SK-N-SH (cell line): ENCODE measurements around the gene MYMX. TPM values are rescaled to one million over a fixed set of nuclear protein-coding genes. Genes with fewer than 3 reads are reported as not detected.

Experiments used
- CTCF ChIA-PET: fragments of 300-600, 350-600 bp; formaldehyde crosslinking; extraction: SDS; loops from one replicate; lab custom pipeline; 2021; lab: Yijun Ruan, JAX
- POLR2A ChIA-PET: fragments of 350-600 bp; sonication (Branson Sonifier 250); formaldehyde crosslinking; extraction: SDS; loops from one replicate; lab custom pipeline; 2020; ENCODE audit warnings: antibody characterized with exemption, inconsistent platforms; lab: Yijun Ruan, JAX
- DNase-seq: peaks from one replicate; pipeline ENCODE4 v3.0.0; 2012
- H2AFZ ChIP-seq: fragments of 200-600 bp; sonication (generic); 2 replicates; pipeline ENCODE4 v1.8.1; 2016; ENCODE audit warnings: antibody characterized with exemption, mild to moderate bottlenecking, low read depth
- H3F3A ChIP-seq: fragments of 200-600 bp; sonication (generic); replicated peaks from 2 replicates; pipeline ENCODE3; 2016; ENCODE audit warnings: antibody characterized with exemption, mild to moderate bottlenecking; ENCODE audit not compliant: insufficient read depth
- H3K27ac ChIP-seq, 2 experiments: fragments of 200-500 bp in 1 of 2; fragments of 200-600 bp in 1 of 2; sonication (Bioruptor generic) in 1 of 2; sonication (generic), shearing (Covaris generic) in 1 of 2; 2 replicates each; pipeline versions ENCODE4 v1.5.1 to v1.6.1; 2014 to 2016; ENCODE audit warnings: low read depth in 2 of 2, inconsistent platforms in 1 of 2, low read length in 1 of 2, mild to moderate bottlenecking in 1 of 2, mixed read lengths in 1 of 2
- H3K27me3 ChIP-seq: fragments of 200-600 bp; sonication (generic), shearing (Covaris generic); 2 replicates; pipeline ENCODE4 v1.6.1; 2016; ENCODE audit warnings: mixed run types; ENCODE audit not compliant: insufficient read depth
- H3K36me3 ChIP-seq, 2 experiments: fragments of 200-500 bp in 1 of 2; fragments of 200-600 bp in 1 of 2; sonication (Bioruptor generic) in 1 of 2; sonication (generic) in 1 of 2; replicated peaks in 1 of 2; 2 replicates each; pipeline versions ENCODE3 to v1.5.1; 2014 to 2016; ENCODE audit warnings: low read length in 1 of 2, mild to moderate bottlenecking in 1 of 2; ENCODE audit not compliant: insufficient read depth in 2 of 2, control insufficient read depth in 1 of 2
- H3K4me1 ChIP-seq, 2 experiments: fragments of 200-500 bp in 1 of 2; fragments of 200-600 bp in 1 of 2; sonication (Bioruptor generic) in 1 of 2; sonication (generic), shearing (Covaris generic) in 1 of 2; 2 replicates each; pipeline versions ENCODE4 v1.5.1 to v1.6.1; 2014 to 2016; ENCODE audit warnings: low read depth in 1 of 2, low read length in 1 of 2, mixed run types in 1 of 2; ENCODE audit not compliant: insufficient read depth in 2 of 2, control insufficient read depth in 1 of 2
- H3K4me2 ChIP-seq: fragments of 200-600 bp; sonication (generic), shearing (Covaris generic); 2 replicates; pipeline ENCODE4 v1.6.1; 2017; ENCODE audit warnings: mixed run types
- H3K4me3 ChIP-seq, 2 experiments: fragments of 200-500 bp in 1 of 2; fragments of 200-600 bp in 1 of 2; sonication (Bioruptor generic) in 1 of 2; sonication (generic), shearing (Covaris generic) in 1 of 2; 2 replicates each; pipeline versions ENCODE4 v1.5.1 to v1.8.1; 2014 to 2016; ENCODE audit warnings: low read depth in 2 of 2, inconsistent platforms in 1 of 2, low read length in 1 of 2, mild to moderate bottlenecking in 1 of 2, mixed read lengths in 1 of 2, moderate library complexity in 1 of 2
- H3K79me2 ChIP-seq: fragments of 200-600 bp; sonication (generic); 2 replicates; pipeline ENCODE4 v1.8.1; 2017; ENCODE audit warnings: mild to moderate bottlenecking; ENCODE audit not compliant: insufficient read depth
- H3K9ac ChIP-seq: fragments of 200-600 bp; sonication (generic); 2 replicates; pipeline ENCODE4 v1.6.1; 2017; ENCODE audit warnings: mixed run types
- H3K9me2 ChIP-seq: fragments of 200-600 bp; sonication (generic); 2 replicates; pipeline ENCODE4 v1.6.1; 2017; ENCODE audit warnings: mixed run types
- H3K9me3 ChIP-seq: fragments of 200-600 bp; sonication (generic); 2 replicates; pipeline ENCODE4 v1.6.1; 2017; ENCODE audit warnings: mixed run types, mild to moderate bottlenecking, moderate library complexity
- H4K20me1 ChIP-seq: fragments of 200-600 bp; sonication (generic); 2 replicates; pipeline ENCODE4 v1.6.1; 2017; ENCODE audit warnings: mild to moderate bottlenecking, mixed run types; ENCODE audit not compliant: insufficient read depth
- EP300 ChIP-seq, 2 experiments: IDR thresholded peaks; 2 replicates each; pipeline versions ENCODE4 v1.4.0 to v1.6.1; 2012; ENCODE audit warnings: borderline replicate concordance in 1 of 2, low read depth in 1 of 2, low read length in 1 of 2
- FOSL2 ChIP-seq: IDR thresholded peaks from 2 replicates; pipeline ENCODE4 v1.4.0; 2012; ENCODE audit warnings: low read depth, mild to moderate bottlenecking, moderate library complexity, borderline replicate concordance
- FOXJ3 ChIP-seq: sonication (generic); formaldehyde crosslinking; IDR thresholded peaks from 2 replicates; pipeline ENCODE4 v1.5.1; 2020; ENCODE audit warnings: mild to moderate bottlenecking, missing genetic modification reagents
- IRF3 ChIP-seq: fragments of 150-350 bp; IDR thresholded peaks from 2 replicates; pipeline ENCODE4 v1.6.1; 2016; ENCODE audit warnings: mild to moderate bottlenecking, low read depth, low read length
- JUND ChIP-seq: IDR thresholded peaks from 2 replicates; pipeline ENCODE4 v1.4.0; 2012
- MEF2A ChIP-seq: IDR thresholded peaks from 2 replicates; pipeline ENCODE4 v1.4.0; 2012; ENCODE audit warnings: low read depth, borderline replicate concordance
- NFIC ChIP-seq: IDR thresholded peaks from 2 replicates; pipeline ENCODE4 v1.4.0; 2012; ENCODE audit warnings: borderline replicate concordance
- NRF1 ChIP-seq: IDR thresholded peaks from 2 replicates; pipeline ENCODE4 v1.6.1; 2012; ENCODE audit warnings: low read depth, mild to moderate bottlenecking, low read length
- RCOR1 ChIP-seq: fragments of 150-350 bp; IDR thresholded peaks from 2 replicates; pipeline ENCODE4 v1.6.1; 2017; ENCODE audit warnings: antibody characterized with exemption, low read length
- RFX5 ChIP-seq: IDR thresholded peaks from 2 replicates; pipeline ENCODE4 v1.6.1; 2012; ENCODE audit warnings: mild to moderate bottlenecking, improper control_type of control experiment, low read length
- RXRA ChIP-seq: IDR thresholded peaks from 2 replicates; pipeline ENCODE4 v1.4.0; 2012; ENCODE audit warnings: low read depth, mild to moderate bottlenecking, borderline replicate concordance
- SIN3A ChIP-seq: IDR thresholded peaks from 2 replicates; pipeline ENCODE4 v1.6.1; 2012; ENCODE audit warnings: low read depth, mild to moderate bottlenecking, low read length, moderate library complexity, borderline replicate concordance
- TCF12 ChIP-seq: IDR thresholded peaks from 2 replicates; pipeline ENCODE4 v1.4.0; 2012
- TEAD4 ChIP-seq: IDR thresholded peaks from 2 replicates; pipeline ENCODE4 v1.4.0; 2012; ENCODE audit warnings: mild to moderate bottlenecking, borderline replicate concordance; ENCODE audit not compliant: insufficient read depth
- YY1 ChIP-seq: IDR thresholded peaks from 2 replicates; pipeline ENCODE4 v1.4.0; 2012; ENCODE audit warnings: low read depth, mild to moderate bottlenecking
- ZBTB33 ChIP-seq: IDR thresholded peaks from 2 replicates; pipeline ENCODE4 v1.4.0; 2012; ENCODE audit warnings: low read depth, borderline replicate concordance
- WGBS: methylation state at CpG from one replicate; pipeline ENCODE4 v1.1.6; 2017; ENCODE audit warnings: low lambda C conversion rate; 5-methylcytosine and 5-hydroxymethylcytosine counted together
- polyA plus RNA-seq, 3 experiments: library from polyadenylated mRNA; depleted of rRNA; stranded (reverse); fragments of >200 nt; gene quantifications; 2 replicates each; pipeline ENCODE4 v1.2.3, GENCODE V29; 2012
- TF ChIP-seq, protein P1 (sequence below): IDR thresholded peaks from 2 replicates; pipeline ENCODE4 v1.6.1; 2012; ENCODE audit warnings: mild to moderate bottlenecking, low read depth, low read length, moderate library complexity

Gene MYMX
- polyA plus RNA-seq, 1 of the 3 experiments (the other 2 are of a cell fraction), result not detected

DNA sequence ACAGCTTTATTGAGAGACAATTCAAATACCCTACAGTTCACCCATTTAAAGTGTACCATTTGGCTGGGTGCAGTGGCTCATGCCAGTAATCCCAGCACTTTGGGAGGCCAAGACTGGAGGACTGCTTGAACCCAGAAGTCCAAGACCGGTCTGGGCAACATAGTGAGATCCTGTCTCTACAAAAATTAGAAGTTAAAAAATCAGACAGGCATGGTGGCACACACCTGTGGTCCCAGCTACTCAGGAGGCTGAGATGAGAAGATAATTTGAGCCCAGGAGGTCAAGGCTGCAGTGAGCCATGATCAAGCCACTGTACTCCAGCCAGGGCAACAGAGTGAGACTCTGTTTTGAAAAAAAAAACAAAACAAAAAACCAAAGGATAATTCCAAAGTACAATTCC, 49.2 kb upstream of the MYMX start (continued):
- TF ChIP-seq EP300 (IDR thresholded peaks at IDR 0.05; ENCODE audit: borderline replicate concordance in 1 of 2, low read depth in 1 of 2, low read length in 1 of 2), result no peak

DNA sequence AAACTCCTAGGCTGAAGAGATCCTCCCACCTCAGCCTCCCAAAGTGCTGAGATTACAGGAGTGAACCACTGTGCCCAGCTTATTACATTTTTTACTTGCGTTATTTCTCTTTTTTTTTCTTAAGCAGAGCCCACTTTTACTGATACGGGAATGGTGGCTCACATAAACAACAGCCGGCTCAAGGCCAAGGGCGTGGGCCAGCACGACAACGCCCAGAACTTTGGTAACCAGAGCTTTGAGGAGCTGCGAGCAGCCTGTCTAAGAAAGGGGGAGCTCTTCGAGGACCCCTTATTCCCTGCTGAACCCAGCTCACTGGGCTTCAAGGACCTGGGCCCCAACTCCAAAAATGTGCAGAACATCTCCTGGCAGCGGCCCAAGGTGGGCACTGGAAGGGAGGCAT, 47.6 kb upstream of the MYMX start:
- no peaks in the 10 kb centered on the region for H3F3A ChIP-seq
- TF ChIP-seq, protein P1, sequence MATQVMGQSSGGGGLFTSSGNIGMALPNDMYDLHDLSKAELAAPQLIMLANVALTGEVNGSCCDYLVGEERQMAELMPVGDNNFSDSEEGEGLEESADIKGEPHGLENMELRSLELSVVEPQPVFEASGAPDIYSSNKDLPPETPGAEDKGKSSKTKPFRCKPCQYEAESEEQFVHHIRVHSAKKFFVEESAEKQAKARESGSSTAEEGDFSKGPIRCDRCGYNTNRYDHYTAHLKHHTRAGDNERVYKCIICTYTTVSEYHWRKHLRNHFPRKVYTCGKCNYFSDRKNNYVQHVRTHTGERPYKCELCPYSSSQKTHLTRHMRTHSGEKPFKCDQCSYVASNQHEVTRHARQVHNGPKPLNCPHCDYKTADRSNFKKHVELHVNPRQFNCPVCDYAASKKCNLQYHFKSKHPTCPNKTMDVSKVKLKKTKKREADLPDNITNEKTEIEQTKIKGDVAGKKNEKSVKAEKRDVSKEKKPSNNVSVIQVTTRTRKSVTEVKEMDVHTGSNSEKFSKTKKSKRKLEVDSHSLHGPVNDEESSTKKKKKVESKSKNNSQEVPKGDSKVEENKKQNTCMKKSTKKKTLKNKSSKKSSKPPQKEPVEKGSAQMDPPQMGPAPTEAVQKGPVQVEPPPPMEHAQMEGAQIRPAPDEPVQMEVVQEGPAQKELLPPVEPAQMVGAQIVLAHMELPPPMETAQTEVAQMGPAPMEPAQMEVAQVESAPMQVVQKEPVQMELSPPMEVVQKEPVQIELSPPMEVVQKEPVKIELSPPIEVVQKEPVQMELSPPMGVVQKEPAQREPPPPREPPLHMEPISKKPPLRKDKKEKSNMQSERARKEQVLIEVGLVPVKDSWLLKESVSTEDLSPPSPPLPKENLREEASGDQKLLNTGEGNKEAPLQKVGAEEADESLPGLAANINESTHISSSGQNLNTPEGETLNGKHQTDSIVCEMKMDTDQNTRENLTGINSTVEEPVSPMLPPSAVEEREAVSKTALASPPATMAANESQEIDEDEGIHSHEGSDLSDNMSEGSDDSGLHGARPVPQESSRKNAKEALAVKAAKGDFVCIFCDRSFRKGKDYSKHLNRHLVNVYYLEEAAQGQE, result no peak
- no peak overlapping the region for H3K4me3 ChIP-seq
- no peaks in the 10 kb centered on the region for H3K27me3 ChIP-seq
- H3K79me2 ChIP-seq, result no peaks in the 10 kb centered on the region
- ChIA-PET CTCF (interaction anchor here (0.7 to 7.1 kb wide), 8 partner anchors 16 to 88 kb away, joined by 3 to 128 read pairs (median 6); no protein-coding TSS in a partner anchor), POLR2A (interaction anchor here (1.6 kb wide), 1 partner anchor 78 kb away, joined by 6 read pairs; the partner anchor contains the start of gene HSP90AB1)
- H3K36me3 ChIP-seq, result no peaks in the 10 kb centered on the region
- no peaks in the 10 kb centered on the region for H3K9me2 ChIP-seq
- H2AFZ ChIP-seq, result no peak overlapping the region
- H3K9ac ChIP-seq, result no peak overlapping the region
- no peaks in the 10 kb centered on the region for H3K9me3 ChIP-seq
- peaks cover 0 to 6% of the 10 kb centered on the region in 2 experiments; a peak in 1 of 4 replicates for H3K4me1 ChIP-seq
- H3K27ac ChIP-seq, result no peak overlapping the region
- no peak for DNase-seq
- no peaks in the 10 kb centered on the region for H4K20me1 ChIP-seq
- 71% methylated on average over 8 of the region's 9 CpGs for WGBS
- no peak overlapping the region for H3K4me2 ChIP-seq

- WGBS, result 64% methylated on average over 9 of the region's 10 CpGs
- POLR2A ChIA-PET, result interaction anchor here (1.6 kb wide), 1 partner anchor 77 kb away, joined by 6 read pairs; the partner anchor contains the start of gene HSP90AB1
- no peak overlapping the region for H3K4me2 ChIP-seq
- H3K9ac ChIP-seq, result no peak overlapping the region
- no peaks in the 10 kb centered on the region for H3F3A ChIP-seq
- CTCF ChIA-PET, result interaction anchor here (0.7 to 7.1 kb wide), 7 partner anchors 52 to 87 kb away, joined by 3 to 128 read pairs (median 7); no protein-coding TSS in a partner anchor
- no peak for DNase-seq
- no peaks in the 10 kb centered on the region for H3K9me2 ChIP-seq
- no peaks in the 10 kb centered on the region for H3K27me3 ChIP-seq
- H4K20me1 ChIP-seq, result no peaks in the 10 kb centered on the region
- no peak overlapping the region for H3K27ac ChIP-seq
- H3K9me3 ChIP-seq, result no peaks in the 10 kb centered on the region
- H3K79me2 ChIP-seq, result no peaks in the 10 kb centered on the region
- no peaks in the 10 kb centered on the region for H3K36me3 ChIP-seq
- H3K4me1 ChIP-seq, result peaks cover 0 to 6% of the 10 kb centered on the region in 2 experiments; a peak in 1 of 4 replicates
- H2AFZ ChIP-seq, result no peak overlapping the region
- no peak overlapping the region for H3K4me3 ChIP-seq
- TF ChIP-seq MEF2A (no peak), NRF1 (no peak), FOSL2 (no peak), FOXJ3 (CRISPR knock-in tag) (no peak), JUND (no peak), IRF3 (no peak), RCOR1 (no peak), YY1 (no peak), ZBTB33 (no peak), EP300 (IDR thresholded peaks at IDR 0.05; ENCODE audit: borderline replicate concordance in 1 of 2, low read depth in 1 of 2, low read length in 1 of 2) (no peak), RFX5 (no peak), TCF12 (no peak), SIN3A (no peak), TEAD4 (no peak), NFIC (no peak), RXRA (no peak)
Measured at GRCh38 chr6:44169886-44170570, 46.7 kb upstream of the MYMX start.
